GM12878 (cell line): Measurements from ENCODE around the gene TRPM7. TPM values are rescaled to one million over a fixed set of nuclear protein-coding genes. Genes with fewer than 3 reads are reported as not detected.

Experiments
- ATAC-seq: fragments of 200-7000 bp; cut with Tn5 transposase; 3 replicates; pipeline ENCODE4 v1.9.1; 2020; ENCODE audit warnings: mild to moderate bottlenecking, moderate library complexity
- BruUV-seq: library from RNA; stranded (reverse); fragments of 400-500 nt; replicated peaks from 2 replicates; lab custom pipeline; 2021; lab: Mats Ljungman, UMichigan
- CTCF ChIA-PET: fragments of 300-600 bp; sonication (Branson Sonifier 250); formaldehyde crosslinking; extraction: SDS; loops from one replicate; lab custom pipeline; 2021; ENCODE audit warnings: inconsistent platforms; lab: Yijun Ruan, JAX
- POLR2A ChIA-PET: fragments of 350-600 bp; formaldehyde crosslinking; extraction: SDS; loops from one replicate; lab custom pipeline; 2021; ENCODE audit warnings: inconsistent platforms; lab: Charles Lee
- RAD21 ChIA-PET: fragments of 300-600 bp; sonication (Branson Sonifier 250); formaldehyde crosslinking; loops from one replicate; lab custom pipeline; 2023; ENCODE audit warnings: antibody characterized with exemption; ENCODE audit not compliant: unreplicated experiment; lab: Charles Lee
- SMC1A ChIA-PET: fragments of 300-600 bp; sonication (Branson Sonifier 250); formaldehyde crosslinking; loops from one replicate; lab custom pipeline; 2023; ENCODE audit not compliant: unreplicated experiment, uncharacterized antibody; lab: Charles Lee
- DNase-seq: peaks from one replicate; pipeline ENCODE4 v3.0.0-alpha.2; 2011; ENCODE audit warnings: low read depth, low spot score
- FAIRE-seq: peaks from 3 replicates; lab custom pipeline; 2011; peaks lifted over from hg19 to GRCh38; lab: Jason Lieb, UNC
- H2AFZ ChIP-seq: 2 replicates; pipeline ENCODE4 v1.6.0; 2011; ENCODE audit warnings: low read depth, low read length, control low read depth; ENCODE audit not compliant: control insufficient read depth
- H3K27ac ChIP-seq: 2 replicates; pipeline ENCODE4 v1.5.1; 2011; ENCODE audit warnings: control low read depth; ENCODE audit not compliant: control insufficient read depth, insufficient read depth
- H3K27me3 ChIP-seq, 2 experiments: replicated peaks in 1 of 2; 2 replicates each; pipeline versions ENCODE4 v1.6.0 to v1.6.1; 2011; ENCODE audit warnings: low read length in 1 of 2; ENCODE audit not compliant: control insufficient read depth in 2 of 2, insufficient read depth in 2 of 2
- H3K36me3 ChIP-seq, 2 experiments: 2 replicates each; pipeline ENCODE4 v1.5.1; 2011; ENCODE audit warnings: low read length in 1 of 2; ENCODE audit not compliant: control insufficient read depth in 2 of 2, insufficient read depth in 2 of 2
- H3K4me1 ChIP-seq: 2 replicates; pipeline ENCODE4 v1.6.1; 2011; ENCODE audit warnings: mild to moderate bottlenecking, low read length, moderate library complexity, mixed read lengths; ENCODE audit not compliant: control insufficient read depth, insufficient read depth
- H3K4me2 ChIP-seq: 2 replicates; pipeline ENCODE4 v1.6.0; 2011; ENCODE audit warnings: control low read depth; ENCODE audit not compliant: control insufficient read depth, insufficient read depth
- H3K4me3 ChIP-seq: fragments of 200-600 bp; sonication (generic); 2 replicates; pipeline ENCODE4 v1.5.1; 2016
- H3K79me2 ChIP-seq: 2 replicates; pipeline ENCODE4 v1.6.0; 2011; ENCODE audit warnings: low read length; ENCODE audit not compliant: control insufficient read depth, insufficient read depth
- H3K9ac ChIP-seq: 2 replicates; pipeline ENCODE4 v1.8.0; 2011; ENCODE audit warnings: low read length, control low read depth, mixed read lengths; ENCODE audit not compliant: control insufficient read depth, insufficient read depth
- H3K9me3 ChIP-seq: replicated peaks from 3 replicates; pipeline ENCODE4 v1.5.1; 2011; ENCODE audit warnings: mild to moderate bottlenecking, low read length; ENCODE audit not compliant: control insufficient read depth, insufficient read depth
- H4K20me1 ChIP-seq: 2 replicates; pipeline ENCODE4 v1.6.0; 2011; ENCODE audit not compliant: control insufficient read depth, insufficient read depth
- CBX3 ChIP-seq: fragments of 200-600 bp; sonication (generic); IDR thresholded peaks from 2 replicates; pipeline ENCODE4 v1.6.1; 2016; ENCODE audit warnings: low read depth, borderline replicate concordance
- CEBPB ChIP-seq, 2 experiments: fragments of 150-350 bp in 1 of 2; IDR thresholded peaks; 2 replicates each; pipeline ENCODE4 v1.6.1; 2012 to 2014; ENCODE audit warnings: low read depth in 2 of 2, low read length in 2 of 2, borderline replicate concordance in 1 of 2, inconsistent platforms in 1 of 2
- CHD4 ChIP-seq: fragments of 200-600 bp; sonication (generic); IDR thresholded peaks from 2 replicates; pipeline ENCODE4 v1.6.1; 2016; ENCODE audit warnings: mild to moderate bottlenecking
- CREB1 ChIP-seq: IDR thresholded peaks from 2 replicates; pipeline ENCODE4 v1.6.1; 2012; ENCODE audit warnings: low read depth, mild to moderate bottlenecking, inconsistent platforms
- EZH2 ChIP-seq: IDR thresholded peaks from 2 replicates; pipeline ENCODE4 v1.6.1; 2012; ENCODE audit warnings: low read depth, mild to moderate bottlenecking, control low read depth, inconsistent platforms, low read length, borderline replicate concordance; ENCODE audit not compliant: control insufficient read depth
- RCOR1 ChIP-seq: conservative IDR thresholded peaks from 2 replicates; pipeline ENCODE4 v1.6.1; 2012; ENCODE audit warnings: low read depth, low read length, improper control_type of control experiment
- RFX5 ChIP-seq: IDR thresholded peaks from 2 replicates; pipeline ENCODE4 v1.6.1; 2011; ENCODE audit warnings: low read depth, low read length, improper control_type of control experiment
- SIX5 ChIP-seq: IDR thresholded peaks from 2 replicates; pipeline ENCODE4 v1.6.1; 2011; ENCODE audit warnings: mild to moderate bottlenecking, low read depth, low read length, moderate library complexity; ENCODE audit not compliant: severe bottlenecking
- YBX1 ChIP-seq: fragments of 450-650 bp; IDR thresholded peaks from 2 replicates; pipeline ENCODE4 v1.6.1; 2016; ENCODE audit warnings: antibody characterized with exemption
- YY1 ChIP-seq: IDR thresholded peaks from 2 replicates; pipeline ENCODE4 v1.6.1; 2011; ENCODE audit warnings: low read depth, mild to moderate bottlenecking, low read length
- ZZZ3 ChIP-seq: IDR thresholded peaks from 2 replicates; pipeline ENCODE4 v1.6.1; 2011; ENCODE audit warnings: low read depth; ENCODE audit not compliant: control insufficient read depth, insufficient read length
- WGBS: methylation state at CpG from one replicate; pipeline ENCODE4 v1.1.6; 2016; ENCODE audit warnings: low lambda C conversion rate; ENCODE audit not compliant: insufficient replicate concordance, insufficient coverage; ENCODE audit errors: missing lambda C conversion rate; 5-methylcytosine and 5-hydroxymethylcytosine counted together
- in situ Hi-C: fragments of 300-500 bp; cut with MboI; formaldehyde crosslinking; loops from 9 replicates; pipeline ENCODE4 v1.14.3; 2018; ENCODE audit warnings: mixed read lengths
- intact Hi-C: fragments of 100-400 bp; cut with micrococcal nuclease; formaldehyde crosslinking; loops from one replicate; pipeline ENCODE4 v1.14.2; 2022; ENCODE audit not compliant: unreplicated experiment
- polyA plus RNA-seq, 11 experiments: library from polyadenylated mRNA; depleted of rRNA in 4 of 11; unstranded in 6 of 11; stranded (reverse) in 5 of 11; fragments of >200 nt; fragmentation: Nextera tagmentation in 4 of 11; fragmentation: Illumina TruSeq in 1 of 11; extraction: Ambion mirVana in 4 of 11; extraction: Trizol in 1 of 11; gene quantifications; 1 replicate in 1 of 11; 2 replicates in 10 of 11; pipeline versions ENCODE4 v1.2.1 to v1.2.3, GENCODE V29; 2011 to 2016; ENCODE audit warnings: inconsistent platforms in 2 of 11, missing spikeins in 2 of 11, low read depth in 1 of 11
- total RNA-seq, 4 experiments: library from RNA; depleted of rRNA in 3 of 4; stranded (reverse); fragments of >200 nt in 3 of 4; fragmentation: Illumina TruSeq in 1 of 4; extraction: Trizol in 1 of 4; gene quantifications; 2 replicates each; pipeline versions ENCODE4 v1.2.1 to v1.2.3, GENCODE V29; 2013 to 2021
- TF ChIP-seq, protein P1 (sequence below): fragments of 450-650 bp; IDR thresholded peaks from 2 replicates; pipeline ENCODE4 v1.6.1; 2016; ENCODE audit warnings: mild to moderate bottlenecking

TRPM7 gene
- total and polyA plus RNA-seq, 10 of the 15 experiments (the other 5 are each of a cell fraction or from before 2014, with no cell fraction given), result 4.5 to 49.7 (median 22.5) TPM

DNA sequence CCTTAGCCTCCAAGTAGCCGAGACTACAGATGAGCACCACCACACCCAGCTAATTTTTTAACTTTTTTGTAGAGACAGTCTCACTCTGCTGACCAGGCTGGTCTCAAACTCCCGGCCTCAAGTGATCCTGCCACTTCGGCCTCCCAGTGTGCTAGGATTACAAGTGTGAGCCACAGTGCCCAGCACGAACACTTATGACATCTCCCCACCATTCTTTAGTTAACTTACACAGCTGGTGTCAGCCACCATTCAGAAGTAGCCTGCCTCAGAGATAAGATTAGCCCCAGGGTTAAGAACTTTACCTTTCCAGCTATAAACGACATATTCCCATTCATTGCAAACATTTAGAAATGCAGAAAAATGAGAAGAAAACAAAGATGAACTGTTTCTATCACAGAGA, 58.2 kb downstream of the TRPM7 start:
- ATAC-seq (no peak), FAIRE-seq (no peak), DNase-seq (no peak)
- Histone ChIP-seq H3K9me3 (no peaks in the 10 kb centered on the region), H3K27me3 (no peaks in the 10 kb centered on the region), H4K20me1 (no peaks in the 10 kb centered on the region), H3K36me3 (peaks cover 2 to 18% of the 10 kb centered on the region in 2 experiments), H3K27ac (no peak overlapping the region), H3K4me3 (no peak overlapping the region), H2AFZ (no peak overlapping the region), H3K79me2 (no peaks in the 10 kb centered on the region), H3K4me1 (no peaks in the 10 kb centered on the region), H3K4me2 (no peak overlapping the region), H3K9ac (no peak overlapping the region)
- in situ Hi-C loops, result no loop called here
- 98% methylated on average over 5 of the region's 5 CpGs for WGBS
- ChIA-PET POLR2A (no interaction called here), RAD21 (no interaction called here), SMC1A (interaction anchor here (0.6 to 1.5 kb wide), 2 partner anchors 13 to 91 kb away, joined by 3 to 4 read pairs; no protein-coding TSS in a partner anchor), CTCF (interaction anchor here (1.4 kb wide), 1 partner anchor 249 kb away, joined by 4 read pairs; no protein-coding TSS in a partner anchor)
- intact Hi-C loops, result no loop called here
- TF ChIP-seq EZH2 (no peak), CHD4 (no peak), RFX5 (no peak), CEBPB (IDR thresholded peaks at IDR 0.05; ENCODE audit: borderline replicate concordance in 1 of 2, low read depth in 2 of 2, low read length in 2 of 2) (no peak), YY1 (no peak), ZZZ3 (no peak), CBX3 (no peak), YBX1 (no peak), RCOR1 (no peak), SIX5 (no peak), CREB1 (no peak)
- TF ChIP-seq, protein P1, sequence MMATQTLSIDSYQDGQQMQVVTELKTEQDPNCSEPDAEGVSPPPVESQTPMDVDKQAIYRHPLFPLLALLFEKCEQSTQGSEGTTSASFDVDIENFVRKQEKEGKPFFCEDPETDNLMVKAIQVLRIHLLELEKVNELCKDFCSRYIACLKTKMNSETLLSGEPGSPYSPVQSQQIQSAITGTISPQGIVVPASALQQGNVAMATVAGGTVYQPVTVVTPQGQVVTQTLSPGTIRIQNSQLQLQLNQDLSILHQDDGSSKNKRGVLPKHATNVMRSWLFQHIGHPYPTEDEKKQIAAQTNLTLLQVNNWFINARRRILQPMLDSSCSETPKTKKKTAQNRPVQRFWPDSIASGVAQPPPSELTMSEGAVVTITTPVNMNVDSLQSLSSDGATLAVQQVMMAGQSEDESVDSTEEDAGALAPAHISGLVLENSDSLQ, result no peak
- no TSS peak for BruUV-seq
